Measurements from ENCODE around the gene SCMH1. TPM values are rescaled to one million over a fixed set of nuclear protein-coding genes. Genes with fewer than 3 reads are reported as not detected.
A peak's percentile ranks its signal among the peaks of the same experiment; 100 is the strongest.

SCMH1 gene
- total RNA-seq, 1 donor from 2014 or later: 18.4 TPM

DNA sequence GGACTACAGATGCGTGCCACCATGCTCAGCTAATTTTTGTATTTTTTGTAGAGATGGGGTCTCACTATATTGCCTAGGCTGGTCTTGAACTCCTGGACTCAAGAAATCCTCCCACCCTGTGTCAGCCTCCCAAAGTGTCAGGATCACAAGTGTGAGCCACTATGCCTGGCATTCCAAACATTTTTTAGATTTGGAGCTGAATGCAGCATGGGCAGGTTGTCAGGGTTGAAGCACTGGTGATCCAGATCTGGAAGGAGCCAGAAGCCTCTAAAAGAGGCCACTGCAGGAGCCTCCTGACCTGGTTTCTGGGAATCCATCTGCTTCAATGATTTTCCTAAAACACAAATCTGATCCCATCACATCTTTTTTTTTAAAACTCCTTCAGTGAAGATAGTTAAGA lies 264.4 kb downstream of the SCMH1 start:
- H4K20me1 ChIP-seq (ENCODE audit: insufficient read depth, low read length): peaks cover 23% of the 10 kb centered on the region
- Mint-ChIP-seq H3K27me3 (ENCODE audit: low read depth, unreplicated experiment) (no peaks in the 10 kb centered on the region), H3K27ac (ENCODE audit: unreplicated experiment) (peak overlapping the region; percentile 96), H3K4me3 (ENCODE audit: unreplicated experiment) (no peak overlapping the region), H3K9me3 (ENCODE audit: unreplicated experiment) (no peaks in the 10 kb centered on the region), H3K36me3 (ENCODE audit: low read depth, unreplicated experiment) (no peaks in the 10 kb centered on the region), H3K4me1 (ENCODE audit: low read depth, unreplicated experiment) (peaks cover 43% of the 10 kb centered on the region)
- H3K36me3 ChIP-seq (ENCODE audit: insufficient read depth, low read length): peaks cover 2% of the 10 kb centered on the region
- H3K9ac ChIP-seq (ENCODE audit: low read length): no peak overlapping the region
- H2AFZ ChIP-seq (ENCODE audit: low read depth, low read length): no peak overlapping the region
- FAIRE-seq (no peak), DNase-seq (ENCODE audit: low read depth) (peak; percentile 47)
- H3K27ac ChIP-seq (ENCODE audit: low read depth, low read length): peak overlapping the region; percentile 66
- peaks cover 28% of the 10 kb centered on the region for H3K79me2 ChIP-seq (ENCODE audit: insufficient read depth, low read length)
- no peak overlapping the region for H3K4me3 ChIP-seq (ENCODE audit: insufficient read depth, low read depth, low read length)
- no peaks in the 10 kb centered on the region for H3K27me3 ChIP-seq (ENCODE audit: insufficient read depth, low read length)
- H3K4me2 ChIP-seq (ENCODE audit: low read length): no peak overlapping the region
- TF ChIP-seq CTCF (IDR thresholded peaks at IDR 0.05; ENCODE audit: insufficient read depth, low read depth, low read length) (no peak), EZH2 (IDR thresholded peaks at IDR 0.05; ENCODE audit: insufficient read depth, low read length) (no peak)
- H3K9me3 ChIP-seq (ENCODE audit: insufficient read depth, low read depth, low read length): no peaks in the 10 kb centered on the region
- peaks cover 26% of the 10 kb centered on the region for H3K4me1 ChIP-seq (ENCODE audit: insufficient read depth, low read length)

Other genes starting within 250 kb of the SCMH1 start
- gene SLFNL1, start 220.6 kb downstream of the SCMH1 start, total RNA-seq: 0.14 and 0.18 TPM in 2 replicates
- gene FOXO6, start 119.1 kb upstream of the SCMH1 start, total RNA-seq: 1.2 TPM in 2 replicates
- 0.45 TPM in 1 of 2 replicates, not detected in the other for gene EDN2, start 242.4 kb upstream of the SCMH1 start, total RNA-seq